Endothelial cell of umbilical vein (primary cell): Measurements from ENCODE around the gene DUSP16. TPM values are rescaled to one million over a fixed set of nuclear protein-coding genes. Genes with fewer than 3 reads are reported as not detected.

Experiments used
- BruUV-seq: library from RNA; stranded (reverse); fragments of 400-500 nt; replicated peaks from 2 replicates; lab custom pipeline; 2021; lab: Mats Ljungman, UMichigan
- CTCF ChIA-PET: fragments of 300-600, 350-600 bp; sonication (Branson Sonifier 250); formaldehyde crosslinking; loops from one replicate; lab custom pipeline; 2021; ENCODE audit warnings: antibody characterized with exemption, inconsistent platforms; lab: Charles Lee
- POLR2A ChIA-PET: fragments of 300-600, 350-600 bp; sonication (Branson Sonifier 250); formaldehyde crosslinking; loops from one replicate; lab custom pipeline; 2021; ENCODE audit warnings: antibody characterized with exemption, inconsistent platforms; lab: Charles Lee
- DNase-seq: peaks from one replicate; pipeline ENCODE4 v3.0.0-alpha.2; 2011; ENCODE audit warnings: low read depth, low spot score
- FAIRE-seq: peaks from 2 replicates; lab custom pipeline; 2011; peaks lifted over from hg19 to GRCh38; lab: Jason Lieb, UNC
- H2AFZ ChIP-seq: 2 replicates; pipeline ENCODE4 v1.6.0; 2012; ENCODE audit warnings: low read depth, low read length, control low read depth, inconsistent platforms
- H3K27ac ChIP-seq: 2 replicates; pipeline ENCODE4 v1.5.1; 2011; ENCODE audit warnings: low read depth, mild to moderate bottlenecking, control low read depth, low read length, moderate library complexity; ENCODE audit not compliant: insufficient read depth
- H3K27me3 ChIP-seq, 2 experiments: 2 replicates each; pipeline versions ENCODE4 v1.6.0 to v1.6.1; 2011; ENCODE audit warnings: low read length in 2 of 2, mixed read lengths in 1 of 2; ENCODE audit not compliant: control insufficient read depth in 2 of 2, insufficient read depth in 2 of 2
- H3K36me3 ChIP-seq, 2 experiments: 2 replicates in 1 of 2; 3 replicates in 1 of 2; pipeline ENCODE4 v1.5.1; 2011; ENCODE audit warnings: low read length in 2 of 2, mild to moderate bottlenecking in 1 of 2, moderate library complexity in 1 of 2; ENCODE audit not compliant: control insufficient read depth in 2 of 2, insufficient read depth in 2 of 2; ENCODE audit errors: extremely low read depth in 1 of 2
- H3K4me1 ChIP-seq: 3 replicates; pipeline ENCODE4 v1.5.1; 2011; ENCODE audit warnings: mild to moderate bottlenecking, low read length; ENCODE audit not compliant: control insufficient read depth, insufficient read depth; ENCODE audit errors: extremely low read depth
- H3K4me2 ChIP-seq: 2 replicates; pipeline ENCODE4 v1.6.1; 2011; ENCODE audit warnings: low read length, control low read depth, mixed read lengths; ENCODE audit not compliant: insufficient read depth
- H3K4me3 ChIP-seq, 3 experiments: fragments of 200-600 bp in 1 of 3; sonication (generic), shearing (Covaris generic) in 1 of 3; replicated peaks in 1 of 3; 2 replicates each; pipeline ENCODE4 v1.5.1; 2011 to 2016; ENCODE audit warnings: control low read depth in 3 of 3, low read length in 3 of 3, mild to moderate bottlenecking in 2 of 3, inconsistent platforms in 1 of 3, low read depth in 1 of 3, moderate library complexity in 1 of 3; ENCODE audit not compliant: insufficient read depth in 1 of 3
- H3K79me2 ChIP-seq: 2 replicates; pipeline ENCODE4 v1.6.0; 2012; ENCODE audit warnings: low read length, inconsistent platforms; ENCODE audit not compliant: control insufficient read depth, insufficient read depth
- H3K9ac ChIP-seq: replicated peaks from 2 replicates; pipeline ENCODE3; 2011; ENCODE audit warnings: low read length, control low read depth; ENCODE audit not compliant: insufficient read depth; ENCODE audit errors: extremely low read depth
- H3K9me1 ChIP-seq: replicated peaks from 3 replicates; pipeline ENCODE4 v1.6.0; 2011; ENCODE audit warnings: mild to moderate bottlenecking, low read length; ENCODE audit not compliant: control insufficient read depth, insufficient read depth; ENCODE audit errors: extremely low read depth
- H3K9me3 ChIP-seq: replicated peaks from 2 replicates; pipeline ENCODE4 v1.5.1; 2012; ENCODE audit warnings: low read length, inconsistent platforms; ENCODE audit not compliant: control insufficient read depth, insufficient read depth
- H4K20me1 ChIP-seq: replicated peaks from 2 replicates; pipeline ENCODE3; 2011; ENCODE audit warnings: mild to moderate bottlenecking, low read length; ENCODE audit not compliant: control insufficient read depth, insufficient read depth; ENCODE audit errors: extremely low read depth
- EZH2 ChIP-seq: IDR thresholded peaks from 2 replicates; pipeline ENCODE4 v1.6.1; 2012; ENCODE audit warnings: borderline replicate concordance, low read depth, mild to moderate bottlenecking, moderate library complexity, low read length, inconsistent platforms; ENCODE audit not compliant: severe bottlenecking
- FOS ChIP-seq: IDR thresholded peaks from 2 replicates; pipeline ENCODE4 v1.6.1; 2011; ENCODE audit warnings: mild to moderate bottlenecking, low read length, moderate library complexity, borderline replicate concordance; ENCODE audit not compliant: insufficient read depth
- GATA2 ChIP-seq: IDR thresholded peaks from 2 replicates; pipeline ENCODE4 v1.7.0; 2011; ENCODE audit warnings: low read depth, mild to moderate bottlenecking, moderate library complexity, mixed read lengths, low read length; ENCODE audit not compliant: insufficient read length, insufficient read depth
- JUN ChIP-seq: IDR thresholded peaks from 2 replicates; pipeline ENCODE4 v1.6.1; 2011; ENCODE audit warnings: borderline replicate concordance, low read depth; ENCODE audit not compliant: insufficient read length, insufficient read depth
- MAX ChIP-seq: IDR thresholded peaks from 2 replicates; pipeline ENCODE4 v1.6.1; 2011; ENCODE audit not compliant: insufficient read depth, insufficient read length
- MYC ChIP-seq: IDR thresholded peaks from one replicate; pipeline ENCODE4 v1.6.1; 2011; ENCODE audit warnings: mild to moderate bottlenecking, low read depth, low read length
- POLR2A ChIP-seq: IDR thresholded peaks from 2 replicates; pipeline ENCODE4 v1.6.1; 2012; ENCODE audit warnings: low read depth, mild to moderate bottlenecking, control low read depth, low read length
- POLR2AphosphoS5 ChIP-seq: IDR thresholded peaks from 2 replicates; pipeline ENCODE4 v1.6.1; 2012; ENCODE audit warnings: low read depth, mild to moderate bottlenecking, control low read depth, low read length, moderate library complexity; ENCODE audit not compliant: insufficient read depth
- dilution Hi-C: fragments of 300-500 bp; cut with MboI; formaldehyde crosslinking; loops from one replicate; pipeline ENCODE4 v1.15.0; 2019; ENCODE audit warnings: low sequenced_read_pairs; ENCODE audit not compliant: extremely low pct_ligation_motif_present
- intact Hi-C: fragments of 100-400 bp; cut with micrococcal nuclease; formaldehyde crosslinking; loops from one replicate; pipeline ENCODE4 v1.10.0; 2022
- polyA plus RNA-seq, 4 experiments: library from polyadenylated mRNA; depleted of rRNA in 3 of 4; stranded (reverse) in 3 of 4; unstranded in 1 of 4; fragments of >200 nt; gene quantifications; 2 replicates each; pipeline versions ENCODE4 v1.2.1 to v1.2.3, GENCODE V29; 2011 to 2012; ENCODE audit warnings: missing spikeins in 1 of 4
- total RNA-seq: library from RNA; stranded (reverse); gene quantifications from 2 replicates; pipeline ENCODE4 v1.2.3, GENCODE V29; 2021
- TF ChIP-seq, protein P1 (sequence below), 2 donors: IDR thresholded peaks; 1 replicate in 1 of 2; 2 replicates in 1 of 2; pipeline ENCODE4 v1.5.1; 2011; ENCODE audit warnings: low read length in 2 of 2, mild to moderate bottlenecking in 2 of 2, moderate library complexity in 2 of 2, control low read depth in 1 of 2, inconsistent platforms in 1 of 2, low read depth in 1 of 2; ENCODE audit not compliant: insufficient read depth in 1 of 2; ENCODE audit errors: extremely low read depth in 1 of 2

DUSP16 gene
- total and polyA plus RNA-seq, 2 donors (not counting 3 experiments of a cell fraction or from before 2014, with no cell fraction given), result 7.4 to 19.5 TPM

DNA sequence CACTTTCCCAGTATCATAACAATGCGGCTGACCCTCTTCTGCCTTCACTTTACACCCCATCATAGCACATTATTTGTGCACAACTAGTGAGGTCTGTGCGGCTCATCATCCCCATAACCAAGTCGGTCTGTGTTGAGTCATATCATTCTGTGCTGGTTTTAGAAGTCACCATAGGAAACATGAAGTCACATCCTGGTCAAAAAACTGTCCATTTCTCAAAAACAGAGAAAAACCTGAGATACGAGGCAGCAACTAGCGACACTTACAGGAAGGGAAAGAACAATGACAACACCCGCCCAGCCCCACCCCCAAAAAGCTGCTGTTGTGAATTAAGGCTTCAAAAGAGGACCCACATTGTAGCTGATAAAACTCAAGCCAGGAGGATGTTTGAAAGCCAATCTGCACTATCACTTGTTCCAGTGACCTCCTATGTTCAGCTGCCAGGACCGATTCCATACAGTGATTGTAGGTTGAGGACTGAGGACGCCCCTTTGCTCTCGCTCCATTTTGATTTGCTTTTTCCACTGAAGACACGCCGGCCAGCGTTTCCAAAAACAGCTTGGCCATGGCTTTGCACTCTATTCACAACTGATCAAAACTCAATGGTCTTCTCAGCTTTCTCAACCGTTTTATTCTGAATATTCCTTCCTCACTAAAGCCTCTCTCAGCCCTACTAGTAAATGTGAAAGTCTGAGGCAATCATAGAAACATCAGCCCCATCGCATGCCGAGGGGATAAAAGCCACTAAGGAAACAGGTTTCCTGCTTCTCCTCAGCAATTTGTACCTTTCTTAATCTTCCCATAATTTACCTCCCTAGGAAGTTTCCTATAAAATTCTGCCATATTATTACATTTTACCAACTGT lies 87.5 kb downstream of the DUSP16 start:
- peak overlapping the region; percentile 59 for H3K9ac ChIP-seq
- POLR2A ChIA-PET, result interaction anchor here (0.6 kb wide), 2 partner anchors 8 to 37 kb away, joined by 3 to 5 read pairs; no protein-coding TSS in a partner anchor
- CTCF ChIA-PET, result interaction anchor here (0.9 to 2.5 kb wide), 7 partner anchors 9 to 98 kb away, joined by 3 to 9 read pairs (median 3); no protein-coding TSS in a partner anchor

GRCh38 chr12:12474471-12474928 lies 88.2 kb downstream of the DUSP16 start:
- intact Hi-C loops (loop anchor here (2.0 kb wide), 1 partner anchor 88 kb away; the partner anchor contains the start of gene DUSP16), dilution Hi-C loops (no loop called here)
- TF ChIP-seq POLR2AphosphoS5, result no peak
- no peak for TF ChIP-seq MYC
- no peak for TF ChIP-seq POLR2A
- no peak for TF ChIP-seq GATA2
- TF ChIP-seq EZH2, result no peak
- TF ChIP-seq FOS, result no peak
- no peak for TF ChIP-seq JUN
- TF ChIP-seq, protein P1, sequence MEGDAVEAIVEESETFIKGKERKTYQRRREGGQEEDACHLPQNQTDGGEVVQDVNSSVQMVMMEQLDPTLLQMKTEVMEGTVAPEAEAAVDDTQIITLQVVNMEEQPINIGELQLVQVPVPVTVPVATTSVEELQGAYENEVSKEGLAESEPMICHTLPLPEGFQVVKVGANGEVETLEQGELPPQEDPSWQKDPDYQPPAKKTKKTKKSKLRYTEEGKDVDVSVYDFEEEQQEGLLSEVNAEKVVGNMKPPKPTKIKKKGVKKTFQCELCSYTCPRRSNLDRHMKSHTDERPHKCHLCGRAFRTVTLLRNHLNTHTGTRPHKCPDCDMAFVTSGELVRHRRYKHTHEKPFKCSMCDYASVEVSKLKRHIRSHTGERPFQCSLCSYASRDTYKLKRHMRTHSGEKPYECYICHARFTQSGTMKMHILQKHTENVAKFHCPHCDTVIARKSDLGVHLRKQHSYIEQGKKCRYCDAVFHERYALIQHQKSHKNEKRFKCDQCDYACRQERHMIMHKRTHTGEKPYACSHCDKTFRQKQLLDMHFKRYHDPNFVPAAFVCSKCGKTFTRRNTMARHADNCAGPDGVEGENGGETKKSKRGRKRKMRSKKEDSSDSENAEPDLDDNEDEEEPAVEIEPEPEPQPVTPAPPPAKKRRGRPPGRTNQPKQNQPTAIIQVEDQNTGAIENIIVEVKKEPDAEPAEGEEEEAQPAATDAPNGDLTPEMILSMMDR (IDR thresholded peaks at IDR 0.05; ENCODE audit: extremely low read depth in 1 of 2, insufficient read depth in 1 of 2, low read depth in 1 of 2, low read length in 2 of 2), result no peak
- TF ChIP-seq MAX, result no peak
- Histone ChIP-seq H3K4me2 (no peak overlapping the region), H3K36me3 (peaks cover 0 to 4% of the 10 kb centered on the region in 2 experiments), H3K79me2 (no peaks in the 10 kb centered on the region), H3K9ac (no peak overlapping the region), H3K4me3 (no peak overlapping the region), H3K4me1 (peaks cover 16% of the 10 kb centered on the region), H3K9me3 (no peaks in the 10 kb centered on the region), H2AFZ (no peak overlapping the region), H3K27ac (peak overlapping the region; percentile 87), H4K20me1 (no peaks in the 10 kb centered on the region), H3K9me1 (no peaks in the 10 kb centered on the region), H3K27me3 (no peaks in the 10 kb centered on the region)
- DNase-seq (no peak), FAIRE-seq (no peak)
- CTCF ChIA-PET, result interaction anchor here (0.9 to 2.5 kb wide), 7 partner anchors 12 to 262 kb away, joined by 3 to 9 read pairs (median 4); no protein-coding TSS in a partner anchor
- POLR2A ChIA-PET, result no interaction called here
- TSS peak; percentile 68 for BruUV-seq

More for the DNA sequence above, 87.5 kb downstream of the DUSP16 start:
- no peaks in the 10 kb centered on the region for H3K9me3 ChIP-seq
- H3K36me3 ChIP-seq, result peaks cover 0 to 4% of the 10 kb centered on the region in 2 experiments
- peak overlapping the region; percentile 43 for H3K4me2 ChIP-seq
- peak; percentile 4 for TF ChIP-seq GATA2
- TF ChIP-seq FOS, result peak; percentile 75
- TF ChIP-seq JUN, result peak; percentile 74
- no peak for TF ChIP-seq POLR2AphosphoS5
- H3K4me1 ChIP-seq, result peaks cover 16% of the 10 kb centered on the region
- TSS peak; percentile 98 for BruUV-seq
- no peaks in the 10 kb centered on the region for H3K27me3 ChIP-seq
- H3K79me2 ChIP-seq, result no peaks in the 10 kb centered on the region
- H3K9me1 ChIP-seq, result no peaks in the 10 kb centered on the region
- H3K4me3 ChIP-seq, result no peak overlapping the region
- peak; percentile 80 for DNase-seq
- H2AFZ ChIP-seq, result peak overlapping the region; percentile 64
- no peaks in the 10 kb centered on the region for H4K20me1 ChIP-seq
- dilution Hi-C loops (no loop called here), intact Hi-C loops (loop anchor here (1.0 to 5.0 kb wide), 3 partner anchors 36 to 98 kb away; partner anchors contain the start of gene DUSP16)
- FAIRE-seq, result peak; percentile 80
- peak overlapping the region; percentile 87 for H3K27ac ChIP-seq
